Osteocyte (in vitro differentiated cells): ENCODE measurements around the gene TPD52L2. TPM values are rescaled to one million over a fixed set of nuclear protein-coding genes. Genes with fewer than 3 reads are reported as not detected.

Source experiments
- DNase-seq: peaks from one replicate; pipeline ENCODE4 v3.0.0; 2021; ENCODE audit warnings: mixed read lengths; ENCODE audit not compliant: unreplicated experiment; ENCODE audit errors: extremely low spot score
- H3K27ac Mint-ChIP-seq: one replicate; pipeline ENCODE4 v1.8.0; 2021; ENCODE audit warnings: mild to moderate bottlenecking, mixed read lengths; ENCODE audit not compliant: unreplicated experiment
- H3K27me3 Mint-ChIP-seq: one replicate; pipeline ENCODE4 v1.8.0; 2021; ENCODE audit warnings: mixed read lengths; ENCODE audit not compliant: unreplicated experiment
- H3K36me3 Mint-ChIP-seq: one replicate; pipeline ENCODE4 v1.8.0; 2021; ENCODE audit warnings: mixed read lengths; ENCODE audit not compliant: unreplicated experiment
- H3K4me1 Mint-ChIP-seq: one replicate; pipeline ENCODE4 v1.8.0; 2021; ENCODE audit warnings: mixed read lengths; ENCODE audit not compliant: unreplicated experiment
- H3K4me3 Mint-ChIP-seq: one replicate; pipeline ENCODE4 v1.8.0; 2021; ENCODE audit warnings: mild to moderate bottlenecking, moderate library complexity, mixed read lengths; ENCODE audit not compliant: unreplicated experiment
- H3K9me3 Mint-ChIP-seq: one replicate; pipeline ENCODE4 v1.8.0; 2021; ENCODE audit warnings: mixed read lengths; ENCODE audit not compliant: unreplicated experiment
- CTCF ChIP-seq: fragments of 200-600 bp; sonication (generic); IDR thresholded peaks from 2 replicates; pipeline ENCODE4 v1.5.0; 2021; ENCODE audit warnings: antibody characterized with exemption, mild to moderate bottlenecking, moderate library complexity
- total RNA-seq: library from RNA; stranded (reverse); gene quantifications from 2 replicates; pipeline ENCODE4 v1.2.1, GENCODE V29; 2021

The TPD52L2 gene
- total RNA-seq, 1 donor from 2014 or later = 102 TPM

DNA sequence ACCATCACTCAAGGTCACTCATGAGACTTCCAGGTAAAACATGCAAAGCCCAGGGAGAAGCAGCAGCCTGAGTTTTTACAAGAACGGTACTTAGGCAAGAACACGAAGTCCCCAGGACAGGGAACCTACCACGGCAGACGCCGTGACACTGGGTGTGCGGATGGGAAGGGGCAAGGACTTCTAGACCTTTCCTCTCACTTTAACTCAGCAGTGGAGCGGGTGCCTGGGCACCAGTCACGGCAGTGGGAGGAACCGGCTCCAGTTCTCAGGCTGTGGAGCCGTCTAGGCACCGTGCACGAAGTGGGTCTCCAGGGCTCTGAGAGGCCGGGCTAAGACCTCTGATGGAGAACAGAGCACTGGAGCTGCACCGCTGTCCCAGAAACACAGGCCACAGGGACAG, 36.5 kb upstream of the TPD52L2 start:
- peak overlapping the region; percentile 82 for H3K4me3 Mint-ChIP-seq
- no peak for DNase-seq
- no peaks in the 10 kb centered on the region for H3K27me3 Mint-ChIP-seq
- no peak overlapping the region for H3K27ac Mint-ChIP-seq
- no peak for TF ChIP-seq CTCF
- H3K4me1 Mint-ChIP-seq = peaks cover 51% of the 10 kb centered on the region
- no peaks in the 10 kb centered on the region for H3K9me3 Mint-ChIP-seq
- H3K36me3 Mint-ChIP-seq = peaks cover 5% of the 10 kb centered on the region

DNA sequence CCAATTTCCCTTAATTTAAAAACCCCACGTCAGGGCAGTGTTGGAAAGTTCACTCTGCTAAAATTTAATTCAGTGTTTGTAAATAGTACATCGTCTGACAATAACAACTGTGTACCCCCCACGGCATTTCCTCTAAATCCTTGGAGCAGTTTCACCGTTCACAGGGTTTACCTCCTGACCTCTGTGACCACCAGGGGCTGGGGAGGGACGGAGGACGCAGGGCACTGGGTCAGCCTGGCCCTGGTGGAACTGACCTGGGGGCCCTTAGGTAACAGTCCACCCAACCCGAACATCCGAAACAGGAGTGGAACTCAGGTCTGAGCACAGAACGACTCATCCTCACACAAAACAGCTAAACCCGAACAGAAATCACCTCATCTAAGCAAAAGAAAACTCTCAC, 36.1 kb upstream of the TPD52L2 start:
- TF ChIP-seq CTCF = no peak
- H3K36me3 Mint-ChIP-seq = peaks cover 5% of the 10 kb centered on the region
- no peaks in the 10 kb centered on the region for H3K9me3 Mint-ChIP-seq
- peaks cover 51% of the 10 kb centered on the region for H3K4me1 Mint-ChIP-seq
- no peak overlapping the region for H3K27ac Mint-ChIP-seq
- peak overlapping the region; percentile 82 for H3K4me3 Mint-ChIP-seq
- DNase-seq = no peak
- H3K27me3 Mint-ChIP-seq = no peaks in the 10 kb centered on the region

- Mint-ChIP-seq H3K4me3 (peak overlapping the region; percentile 82), H3K27me3 (no peaks in the 10 kb centered on the region), H3K27ac (peak overlapping the region; percentile 77), H3K9me3 (no peaks in the 10 kb centered on the region), H3K4me1 (peaks cover 57% of the 10 kb centered on the region), H3K36me3 (peaks cover 5% of the 10 kb centered on the region)
- peak; percentile 5 for TF ChIP-seq CTCF
- no peak for DNase-seq
Measured at GRCh38 chr20:63829603-63829944, 35.5 kb upstream of the TPD52L2 start.

- peak overlapping the region; percentile 77 for H3K27ac Mint-ChIP-seq
- no peaks in the 10 kb centered on the region for H3K27me3 Mint-ChIP-seq
Measured at GRCh38 chr20:63829945-63830835, 34.9 kb upstream of the TPD52L2 start.

More at GRCh38 chr20:63829945-63830835, 34.9 kb upstream of the TPD52L2 start:
- H3K9me3 Mint-ChIP-seq = no peaks in the 10 kb centered on the region
- no peak for DNase-seq
- peak overlapping the region; percentile 82 for H3K4me3 Mint-ChIP-seq
- H3K4me1 Mint-ChIP-seq = peaks cover 62% of the 10 kb centered on the region
- peak; percentile 3 for TF ChIP-seq CTCF
- H3K36me3 Mint-ChIP-seq = peaks cover 5% of the 10 kb centered on the region
